Spleen (tissue), 13 donors: ENCODE results near the gene CAND2. TPM values are rescaled to one million over a fixed set of nuclear protein-coding genes. Genes with fewer than 3 reads are reported as not detected.

ENCODE experiments used
- DNase-seq: peaks from one replicate; pipeline ENCODE4 v3.0.0-alpha.2; 2020
- H3K27ac ChIP-seq, 8 donors: fragments of 200-600 bp; sonication (generic) in 7 of 8; 1 replicate in 4 of 8; 2 replicates in 4 of 8; pipeline versions ENCODE4 v1.5.0 to v1.8.0; 2016 to 2021; ENCODE audit warnings: inconsistent platforms in 4 of 8, mild to moderate bottlenecking in 4 of 8, moderate library complexity in 1 of 8
- H3K27me3 ChIP-seq, 7 donors: fragments of 200-600 bp; sonication (generic) in 6 of 7; replicated peaks in 1 of 7; 1 replicate in 4 of 7; 2 replicates in 3 of 7; pipeline versions ENCODE4 v1.5.0 to v1.8.0; 2016 to 2021; ENCODE audit warnings: inconsistent platforms in 3 of 7, mild to moderate bottlenecking in 1 of 7
- H3K36me3 ChIP-seq, 6 donors: fragments of 200-600 bp; sonication (generic) in 5 of 6; 1 replicate in 4 of 6; 2 replicates in 2 of 6; pipeline versions ENCODE4 v1.5.0 to v1.8.0; 2016 to 2021; ENCODE audit warnings: inconsistent platforms in 2 of 6
- H3K4me1 ChIP-seq, 6 donors: fragments of 200-600 bp; sonication (generic) in 5 of 6; 1 replicate in 3 of 6; 2 replicates in 3 of 6; pipeline versions ENCODE4 v1.5.0 to v1.8.0; 2016 to 2021; ENCODE audit warnings: inconsistent platforms in 3 of 6
- H3K4me3 ChIP-seq, 8 donors: fragments of 200-600 bp; sonication (generic) in 7 of 8; 1 replicate in 4 of 8; 2 replicates in 4 of 8; pipeline versions ENCODE4 v1.5.0 to v1.8.0; 2016 to 2021; ENCODE audit warnings: inconsistent platforms in 4 of 8, mild to moderate bottlenecking in 4 of 8, moderate library complexity in 2 of 8
- H3K9me3 ChIP-seq, 8 donors: fragments of 200-600 bp; sonication (generic) in 7 of 8; 1 replicate in 4 of 8; 2 replicates in 4 of 8; pipeline versions ENCODE4 v1.5.0 to v1.8.0; 2016 to 2021; ENCODE audit warnings: inconsistent platforms in 4 of 8
- POLR2A ChIP-seq, 3 donors: fragments of 450-650 bp; IDR thresholded peaks; one replicate each; pipeline ENCODE4 v1.5.1; 2017; ENCODE audit warnings: antibody characterized with exemption in 3 of 3, mild to moderate bottlenecking in 1 of 3
- POLR2AphosphoS5 ChIP-seq, 3 donors: sonication (generic); formaldehyde crosslinking; IDR thresholded peaks; one replicate each; pipeline ENCODE4 v1.5.1; 2017; ENCODE audit warnings: antibody characterized with exemption in 3 of 3
- WGBS, 5 donors: extraction: QIAGEN DNeasy Blood & Tissue Kit in 3 of 5; methylation state at CpG; one replicate each; pipeline versions ENCODE4 v1.1.5 to v1.1.7; 2013 to 2018; 5-methylcytosine and 5-hydroxymethylcytosine counted together
- intact Hi-C: fragments of 100-400 bp; cut with DNase I; formaldehyde crosslinking; loops from one replicate; pipeline ENCODE4 v1.15.0; 2023; ENCODE audit warnings: low total_unique reads
- long read RNA-seq, 2 donors: transcript quantifications; one replicate each; lab custom pipeline, GENCODE V29; 2026
- polyA plus RNA-seq, 3 donors: library from polyadenylated mRNA; stranded (reverse); fragments of 200-250 nt; gene quantifications; one replicate each; pipeline ENCODE4 v1.2.1, GENCODE V29; 2013
- total RNA-seq, 7 donors: library from RNA; depleted of rRNA in 3 of 7; stranded (reverse); fragments of >200 nt in 3 of 7; fragmentation: NEBNext Ultra II Directional in 4 of 7; extraction: Animal tissue kit (Norgen Biotek cat#: 25700) in 4 of 7; gene quantifications; one replicate each; pipeline versions ENCODE4 v1.1.0 to v1.2.1, GENCODE V29; 2016 to 2021
- TF ChIP-seq, protein P1 (sequence below), 11 experiments: fragments of 200-600 bp in 7 of 11; fragments of 450-650 bp in 4 of 11; sonication (generic) in 4 of 11; IDR thresholded peaks in 8 of 11; conservative IDR thresholded peaks in 3 of 11; 1 replicate in 7 of 11; 2 replicates in 4 of 11; pipeline versions ENCODE4 v1.4.0 to v1.8.0; 2016 to 2021; ENCODE audit warnings: antibody characterized with exemption in 11 of 11, inconsistent platforms in 4 of 11, mild to moderate bottlenecking in 1 of 11
- donor health status: healthy with polysubstance abuse.
- donor health status: DM: no; HTN: no; CAD: no; lungs with moderate emphysema.
- donor health status: DM: no; HTN: no; CAD: no.
- donor health status: Bipolar disorder and iron deficiency.
- donor health status: healthy.
- donor health status: DM: no; HTN: no; CAD: no.
- donor health status: DM: yes; HTN: yes; CAD: no.

The CAND2 gene
- total RNA-seq (10 to 100 TPM in 1 of 7 donors, 1 to 10 TPM in 6; 4.0 to 12.2 (median 8.0) TPM), polyA plus RNA-seq (1 to 10 TPM in 1 of 3 donors, under 1 TPM in 2; 0.78 to 2.6 (median 0.88) TPM)
- long read RNA-seq, donor 1, partial matches to known transcripts: 3,731 of 3,788 reads
- long read RNA-seq, donor 1, other reads (novel, unspliced or antisense): 57 of 3,788 reads
- long read RNA-seq, donor 2, partial matches to known transcripts: 628 of 3,297 reads
- long read RNA-seq, donor 2, other reads (novel, unspliced or antisense): 2,669 of 3,297 reads

DNA sequence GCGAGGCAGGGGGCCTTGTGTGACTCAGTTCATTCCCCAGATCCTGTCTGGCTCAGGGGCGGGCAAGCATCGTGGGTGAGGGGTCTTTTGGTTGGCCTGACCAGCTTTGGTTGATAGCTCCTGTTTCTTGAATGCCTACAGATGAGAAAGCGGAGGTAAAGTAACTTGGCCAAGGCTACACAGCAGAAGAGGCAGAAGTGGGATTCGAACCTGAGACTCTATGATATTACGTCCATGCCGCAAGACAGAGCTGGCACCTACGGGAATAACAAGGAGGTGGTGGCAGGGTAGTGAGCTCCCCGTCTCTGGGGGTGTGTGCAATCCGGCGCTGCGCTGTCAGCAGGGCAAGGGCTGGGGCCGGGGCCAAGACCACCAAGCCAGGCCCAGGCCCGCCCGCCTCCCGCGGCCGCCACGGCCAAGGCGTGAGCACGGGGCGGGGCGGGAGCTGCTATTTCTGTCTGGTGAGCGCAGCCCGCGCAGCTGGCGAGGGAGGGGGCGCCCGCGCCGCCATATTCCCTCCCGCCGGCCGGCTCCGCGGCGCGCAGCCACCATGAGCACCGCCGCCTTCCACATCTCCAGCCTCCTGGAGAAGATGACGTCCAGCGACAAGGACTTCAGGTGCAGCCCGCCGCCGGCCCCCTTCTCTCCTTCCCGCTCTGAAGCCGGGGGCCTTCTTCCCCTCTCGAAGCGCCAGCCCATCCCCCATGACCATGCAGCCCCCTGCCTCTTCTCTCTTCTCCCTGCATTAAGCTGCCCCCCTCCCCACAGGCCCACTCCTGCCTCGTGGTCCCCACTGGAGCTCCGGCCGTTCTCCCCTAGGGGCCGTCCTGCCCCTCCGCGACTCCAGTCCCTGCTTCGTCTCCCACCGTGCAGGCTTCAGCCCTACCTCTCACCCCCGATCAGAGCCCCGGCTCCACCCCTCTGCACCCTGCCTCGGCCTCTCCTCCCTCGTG, at the start of gene CAND2:
Gene CAND2 (plus strand): TSS at position 510 of the 953 bp plus-strand sequence. CDS start 41 bp downstream, at position 551.
- no peaks in the 10 kb centered on the region for H3K9me3 ChIP-seq
- H3K4me3 ChIP-seq: peak within 1 kb of the TSS; percentile 37 to 77 (median 51)
- peaks cover 0 to 31% (median 26%) of the 10 kb centered on the region in 6 donors for H3K4me1 ChIP-seq
- WGBS, 5 donors: 7 to 12% (median 8%) methylated on average over 32 to 61 of the region's 61 CpGs
- intact Hi-C loops: no loop called here
- TF ChIP-seq POLR2A (IDR thresholded peaks at IDR 0.05): no peak
- peak in 2 of 3 donors; percentile 59 to 66 for TF ChIP-seq POLR2AphosphoS5 (IDR thresholded peaks at IDR 0.05)
- DNase-seq: peak; percentile 80
- H3K27ac ChIP-seq: peak within 1 kb of the TSS; percentile 35 to 79 (median 68)
- H3K36me3 ChIP-seq: no peaks in the 10 kb centered on the region
- H3K27me3 ChIP-seq: peaks cover 0 to 19% (median 8%) of the 10 kb centered on the region in 7 donors

DNA sequence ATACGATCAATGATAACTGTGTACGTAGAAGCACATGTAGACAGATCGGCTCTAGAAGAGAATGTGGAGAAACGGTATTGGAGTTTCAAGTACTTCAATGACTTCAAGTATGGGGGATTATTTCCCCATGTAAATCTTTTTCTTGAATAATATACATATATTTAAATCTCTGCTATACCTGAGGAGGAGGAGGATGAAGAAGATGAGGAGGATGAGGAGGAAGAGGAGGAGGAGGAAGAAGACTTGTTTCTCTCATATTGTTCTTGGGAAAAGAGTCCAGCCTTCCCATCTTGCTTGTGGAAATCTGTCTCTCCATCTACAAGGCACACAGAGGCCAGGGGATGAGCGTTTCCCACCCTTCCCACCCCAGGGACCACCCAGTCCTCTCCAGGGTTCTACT, 48.0 kb upstream of the CAND2 start:
- H3K27me3 ChIP-seq: peaks cover 0 to 18% (median 0%) of the 10 kb centered on the region in 7 donors
- no peak for DNase-seq
- H3K27ac ChIP-seq: no peak overlapping the region
- H3K4me1 ChIP-seq: peaks cover 0 to 25% (median 10%) of the 10 kb centered on the region in 6 donors
- intact Hi-C loops: no loop called here
- TF ChIP-seq POLR2A (IDR thresholded peaks at IDR 0.05) (no peak), POLR2AphosphoS5 (IDR thresholded peaks at IDR 0.05) (no peak)
- TF ChIP-seq, protein P1, sequence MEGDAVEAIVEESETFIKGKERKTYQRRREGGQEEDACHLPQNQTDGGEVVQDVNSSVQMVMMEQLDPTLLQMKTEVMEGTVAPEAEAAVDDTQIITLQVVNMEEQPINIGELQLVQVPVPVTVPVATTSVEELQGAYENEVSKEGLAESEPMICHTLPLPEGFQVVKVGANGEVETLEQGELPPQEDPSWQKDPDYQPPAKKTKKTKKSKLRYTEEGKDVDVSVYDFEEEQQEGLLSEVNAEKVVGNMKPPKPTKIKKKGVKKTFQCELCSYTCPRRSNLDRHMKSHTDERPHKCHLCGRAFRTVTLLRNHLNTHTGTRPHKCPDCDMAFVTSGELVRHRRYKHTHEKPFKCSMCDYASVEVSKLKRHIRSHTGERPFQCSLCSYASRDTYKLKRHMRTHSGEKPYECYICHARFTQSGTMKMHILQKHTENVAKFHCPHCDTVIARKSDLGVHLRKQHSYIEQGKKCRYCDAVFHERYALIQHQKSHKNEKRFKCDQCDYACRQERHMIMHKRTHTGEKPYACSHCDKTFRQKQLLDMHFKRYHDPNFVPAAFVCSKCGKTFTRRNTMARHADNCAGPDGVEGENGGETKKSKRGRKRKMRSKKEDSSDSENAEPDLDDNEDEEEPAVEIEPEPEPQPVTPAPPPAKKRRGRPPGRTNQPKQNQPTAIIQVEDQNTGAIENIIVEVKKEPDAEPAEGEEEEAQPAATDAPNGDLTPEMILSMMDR (IDR thresholded peaks at IDR 0.05 in 8 of 11, conservative IDR thresholded peaks at IDR 0.05 in 3 of 11): no peak
- WGBS, 5 donors: 89 to 93% (median 90%) methylated on average over 5 of the region's 5 CpGs
- H3K4me3 ChIP-seq: no peak overlapping the region
- H3K36me3 ChIP-seq: no peaks in the 10 kb centered on the region
- no peaks in the 10 kb centered on the region for H3K9me3 ChIP-seq

DNA sequence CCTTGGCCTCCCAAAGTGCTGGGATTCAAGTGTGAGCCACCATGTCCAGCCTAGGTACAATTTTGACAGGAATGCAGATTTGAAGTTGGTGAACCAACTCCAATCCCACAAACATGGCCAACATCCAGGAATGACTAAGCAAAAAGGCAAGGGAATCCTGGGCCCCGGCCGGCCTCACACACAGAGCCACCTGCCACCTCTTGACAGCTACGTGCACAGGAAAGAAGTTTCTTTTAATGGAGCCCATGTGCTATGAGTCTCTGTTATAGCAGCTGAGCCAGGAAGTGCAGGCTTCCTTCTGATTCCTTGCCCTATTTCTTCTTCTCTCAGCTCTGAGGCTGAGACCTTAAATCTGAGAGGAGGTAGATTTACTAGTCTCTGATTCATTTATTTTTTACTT, 46.3 kb upstream of the CAND2 start:
- intact Hi-C loops: no loop called here
- peaks cover 0 to 18% (median 0%) of the 10 kb centered on the region in 7 donors for H3K27me3 ChIP-seq
- H3K4me3 ChIP-seq: no peak overlapping the region
- DNase-seq: no peak
- no peaks in the 10 kb centered on the region for H3K9me3 ChIP-seq
- H3K36me3 ChIP-seq: no peaks in the 10 kb centered on the region
- peaks cover 0 to 25% (median 10%) of the 10 kb centered on the region in 6 donors for H3K4me1 ChIP-seq
- no peak overlapping the region for H3K27ac ChIP-seq
- no peak for TF ChIP-seq POLR2AphosphoS5 (IDR thresholded peaks at IDR 0.05)
- TF ChIP-seq, protein P1 (IDR thresholded peaks at IDR 0.05 in 8 of 11, conservative IDR thresholded peaks at IDR 0.05 in 3 of 11): no peak
- TF ChIP-seq POLR2A (IDR thresholded peaks at IDR 0.05): no peak
- 14 to 41% (median 27%) methylated on average over 3 of the region's 3 CpGs for WGBS, 5 donors

DNA sequence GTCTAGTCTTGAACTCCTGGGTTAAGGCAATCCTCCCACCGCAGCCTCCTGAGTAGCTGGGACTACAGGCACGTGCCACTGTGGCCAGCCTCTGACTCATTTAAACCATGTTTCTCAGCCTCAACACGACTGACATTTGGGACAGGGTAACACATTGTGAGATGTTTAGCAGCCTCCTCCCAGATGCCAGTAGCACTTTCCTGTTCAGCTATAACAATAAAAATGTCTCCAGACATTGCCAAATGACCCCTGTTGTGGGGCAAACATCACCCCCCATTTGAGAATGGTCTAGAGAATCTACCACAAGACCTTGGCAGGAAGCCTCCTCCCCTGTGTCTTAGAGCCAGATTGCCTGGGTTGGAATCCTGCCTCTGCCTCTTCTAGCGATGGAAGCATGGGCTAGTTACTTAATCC, 45.8 kb upstream of the CAND2 start:
- TF ChIP-seq POLR2A (IDR thresholded peaks at IDR 0.05): no peak
- H3K9me3 ChIP-seq: no peaks in the 10 kb centered on the region
- H3K27ac ChIP-seq: no peak overlapping the region
- WGBS, 5 donors: 51 to 70% (median 55%) methylated on average over 4 of the region's 4 CpGs
- no peak for DNase-seq
- no peak overlapping the region for H3K4me3 ChIP-seq
- H3K36me3 ChIP-seq: no peaks in the 10 kb centered on the region
- peaks cover 0 to 14% (median 0%) of the 10 kb centered on the region in 7 donors for H3K27me3 ChIP-seq
- intact Hi-C loops: no loop called here
- peaks cover 0 to 25% (median 10%) of the 10 kb centered on the region in 6 donors for H3K4me1 ChIP-seq
